Neuronal stem cell (in vitro differentiated cells): ENCODE measurements around the gene SPINT1.

Experiments used
- DNase-seq: peaks from one replicate; pipeline ENCODE4 v3.0.0-alpha.2; 2013; ENCODE audit warnings: low spot score
- H2AFZ ChIP-seq: one replicate; pipeline ENCODE4 v1.6.1; 2013; ENCODE audit warnings: mild to moderate bottlenecking, low read length, inconsistent platforms
- H2AK5ac ChIP-seq: 2 replicates; pipeline ENCODE4 v1.6.1; 2013; ENCODE audit warnings: low read depth, mild to moderate bottlenecking, inconsistent platforms, low read length, moderate library complexity, mixed read lengths
- H2BK120ac ChIP-seq: 2 replicates; pipeline ENCODE4 v1.6.1; 2013; ENCODE audit warnings: low read depth, mild to moderate bottlenecking, inconsistent platforms, low read length, moderate library complexity, mixed read lengths
- H2BK12ac ChIP-seq: one replicate; pipeline ENCODE4 v1.6.1; 2013; ENCODE audit warnings: low read length, inconsistent platforms
- H2BK15ac ChIP-seq: 2 replicates; pipeline ENCODE4 v1.6.1; 2013; ENCODE audit warnings: mild to moderate bottlenecking, low read length, inconsistent platforms, mixed read lengths
- H2BK5ac ChIP-seq: one replicate; pipeline ENCODE4 v1.6.1; 2013; ENCODE audit warnings: inconsistent platforms, mild to moderate bottlenecking, low read length, moderate library complexity
- H3K14ac ChIP-seq: one replicate; pipeline ENCODE4 v1.6.1; 2013; ENCODE audit warnings: low read length, inconsistent platforms
- H3K18ac ChIP-seq: 2 replicates; pipeline ENCODE4 v1.6.1; 2013; ENCODE audit warnings: low read length, inconsistent platforms
- H3K23ac ChIP-seq: 2 replicates; pipeline ENCODE4 v1.6.1; 2013; ENCODE audit warnings: low read depth, mild to moderate bottlenecking, mixed read lengths, low read length, inconsistent platforms; ENCODE audit not compliant: poor library complexity
- H3K27ac ChIP-seq: replicated peaks from 3 replicates; pipeline ENCODE4 v1.5.1; 2013; ENCODE audit warnings: low read length, inconsistent platforms
- H3K27me3 ChIP-seq, 3 experiments: 2 replicates each; pipeline ENCODE4 v1.6.1; 2013; ENCODE audit warnings: low read length in 3 of 3, mild to moderate bottlenecking in 2 of 3, inconsistent platforms in 1 of 3, low read depth in 1 of 3, mixed read lengths in 1 of 3, moderate library complexity in 1 of 3; ENCODE audit not compliant: control insufficient read depth in 3 of 3, insufficient read depth in 3 of 3
- H3K36me3 ChIP-seq, 2 donors: replicated peaks in 1 of 2; 2 replicates each; pipeline ENCODE4 v1.6.1; 2013; ENCODE audit warnings: low read length in 2 of 2; ENCODE audit not compliant: control insufficient read depth in 2 of 2, insufficient read depth in 2 of 2
- H3K4ac ChIP-seq: 2 replicates; pipeline ENCODE4 v1.6.1; 2013; ENCODE audit warnings: inconsistent platforms, mild to moderate bottlenecking, low read length, moderate library complexity
- H3K4me1 ChIP-seq, 2 donors: 1 replicate in 1 of 2; 2 replicates in 1 of 2; pipeline ENCODE4 v1.6.1; 2013; ENCODE audit warnings: low read length in 2 of 2, low read depth in 1 of 2; ENCODE audit not compliant: control insufficient read depth in 2 of 2, insufficient read depth in 1 of 2
- H3K4me2 ChIP-seq: one replicate; pipeline ENCODE4 v1.6.1; 2013; ENCODE audit warnings: mild to moderate bottlenecking, low read length, inconsistent platforms; ENCODE audit not compliant: insufficient read depth, poor library complexity, severe bottlenecking
- H3K4me3 ChIP-seq, 2 donors: 2 replicates each; pipeline ENCODE4 v1.5.1; 2013; ENCODE audit warnings: low read length in 2 of 2, mild to moderate bottlenecking in 2 of 2, inconsistent platforms in 1 of 2, moderate library complexity in 1 of 2
- H3K79me1 ChIP-seq: one replicate; pipeline ENCODE4 v1.6.1; 2013; ENCODE audit warnings: low read depth, mild to moderate bottlenecking, inconsistent platforms, low read length, moderate library complexity
- H3K9ac ChIP-seq: one replicate; pipeline ENCODE4 v1.6.1; 2013; ENCODE audit warnings: mild to moderate bottlenecking, low read depth, low read length, inconsistent platforms; ENCODE audit not compliant: poor library complexity
- H3K9me3 ChIP-seq, 2 donors: replicated peaks in 1 of 2; 2 replicates each; pipeline versions ENCODE3 to v1.6.1; 2013; ENCODE audit warnings: low read length in 2 of 2, mild to moderate bottlenecking in 2 of 2, inconsistent platforms in 1 of 2, low read depth in 1 of 2, mixed read lengths in 1 of 2, moderate library complexity in 1 of 2; ENCODE audit not compliant: control insufficient read depth in 2 of 2, insufficient read depth in 1 of 2
- H4K8ac ChIP-seq: one replicate; pipeline ENCODE4 v1.6.1; 2013; ENCODE audit warnings: low read depth, mild to moderate bottlenecking, inconsistent platforms, low read length, moderate library complexity
- H4K91ac ChIP-seq: one replicate; pipeline ENCODE4 v1.6.1; 2013; ENCODE audit warnings: low read length, low read depth, mild to moderate bottlenecking, inconsistent platforms; ENCODE audit not compliant: poor library complexity
- WGBS, 2 donors: extraction: QIAGEN DNeasy Blood & Tissue Kit; methylation state at CpG; one replicate each; pipeline ENCODE4 v1.1.7; 2013; ENCODE audit warnings: missing lambda C conversion rate in 2 of 2, mixed read lengths in 1 of 2; ENCODE audit not compliant: insufficient read length in 2 of 2, insufficient replicate concordance in 1 of 2; ENCODE audit errors: extremely low coverage in 2 of 2; 5-methylcytosine and 5-hydroxymethylcytosine counted together

Gene SPINT1

GRCh38 chr15:40823572-40824343, 20.1 kb upstream of the SPINT1 start:
- H2BK120ac ChIP-seq = no peak overlapping the region
- no peak overlapping the region for H3K23ac ChIP-seq
- DNase-seq = no peak
- H2BK15ac ChIP-seq = no peak overlapping the region
- H3K4me2 ChIP-seq = no peak overlapping the region
- H3K36me3 ChIP-seq = no peaks in the 10 kb centered on the region
- no peak overlapping the region for H3K4me3 ChIP-seq
- no peak overlapping the region for H3K9ac ChIP-seq
- no peak overlapping the region for H3K18ac ChIP-seq
- no peak overlapping the region for H3K27ac ChIP-seq
- WGBS, 2 donors = no CpG with 5 or more reads among the region's 1 CpG
- no peak overlapping the region for H2AK5ac ChIP-seq
- H2BK12ac ChIP-seq = no peak overlapping the region
- no peak overlapping the region for H3K4ac ChIP-seq
- H4K91ac ChIP-seq = no peak overlapping the region
- H3K9me3 ChIP-seq = no peaks in the 10 kb centered on the region
- no peak overlapping the region for H2AFZ ChIP-seq
- H3K4me1 ChIP-seq = no peaks in the 10 kb centered on the region
- H3K27me3 ChIP-seq = no peaks in the 10 kb centered on the region
- no peak overlapping the region for H2BK5ac ChIP-seq
- H3K14ac ChIP-seq = no peak overlapping the region
- no peaks in the 10 kb centered on the region for H3K79me1 ChIP-seq
- no peak overlapping the region for H4K8ac ChIP-seq

DNA sequence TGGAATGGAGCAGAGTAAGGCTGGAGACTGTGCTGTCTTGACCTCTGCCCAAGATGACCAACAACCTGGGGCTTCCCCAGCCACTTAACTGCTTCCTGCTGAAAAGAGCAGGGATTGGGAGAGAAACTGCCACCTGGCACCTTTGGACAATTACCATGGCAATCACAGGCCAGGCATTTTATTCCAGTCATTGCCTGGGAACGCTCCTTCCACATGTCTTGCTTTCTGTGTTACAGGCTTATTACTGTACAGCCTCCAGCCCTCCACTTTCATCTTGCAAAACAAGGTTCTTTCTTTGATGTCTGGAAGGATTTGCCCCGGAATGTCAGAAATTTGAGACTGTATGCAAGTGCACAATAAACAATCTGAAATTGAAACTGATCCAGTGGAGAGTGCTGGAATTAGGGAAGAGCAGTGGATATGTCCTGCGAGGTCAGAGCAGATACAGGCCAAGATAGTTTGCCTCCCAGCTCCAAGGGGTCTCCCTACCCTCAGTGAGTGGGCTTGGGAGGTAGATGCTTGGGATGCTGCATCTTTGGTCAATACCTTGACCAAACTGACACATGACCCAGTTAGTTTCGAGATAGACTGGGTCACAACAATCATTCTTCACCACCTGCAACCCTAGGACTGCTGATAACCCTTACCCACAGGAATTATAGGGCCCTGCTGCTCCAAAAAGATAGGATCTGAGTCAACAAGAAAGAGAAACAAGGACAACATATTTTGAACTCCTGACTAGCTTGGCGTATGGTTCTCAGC, 18.0 kb upstream of the SPINT1 start:
- no peak for DNase-seq
- Histone ChIP-seq H2BK120ac (no peak overlapping the region), H2AK5ac (no peak overlapping the region), H3K4ac (no peak overlapping the region), H2BK5ac (no peak overlapping the region), H3K14ac (no peak overlapping the region), H2BK12ac (no peak overlapping the region), H3K79me1 (no peaks in the 10 kb centered on the region), H3K4me3 (no peak overlapping the region), H3K4me1 (no peaks in the 10 kb centered on the region), H4K8ac (no peak overlapping the region), H3K27ac (no peak overlapping the region), H2AFZ (no peak overlapping the region), H4K91ac (no peak overlapping the region), H3K27me3 (no peaks in the 10 kb centered on the region), H3K9ac (no peak overlapping the region), H3K18ac (no peak overlapping the region), H3K4me2 (no peak overlapping the region), H3K36me3 (no peaks in the 10 kb centered on the region), H2BK15ac (no peak overlapping the region), H3K9me3 (no peaks in the 10 kb centered on the region), H3K23ac (no peak overlapping the region)
- WGBS, 2 donors = no CpG with 5 or more reads among the region's 5 CpGs

GRCh38 chr15:40826423-40827075, 17.3 kb upstream of the SPINT1 start:
- Histone ChIP-seq H3K27me3 (no peaks in the 10 kb centered on the region), H3K4ac (no peak overlapping the region), H2BK15ac (no peak overlapping the region), H3K18ac (no peak overlapping the region), H3K9ac (no peak overlapping the region), H3K14ac (no peak overlapping the region), H2BK120ac (no peak overlapping the region), H3K36me3 (no peaks in the 10 kb centered on the region), H3K4me3 (no peak overlapping the region), H3K4me2 (no peak overlapping the region), H3K4me1 (no peaks in the 10 kb centered on the region), H3K79me1 (no peaks in the 10 kb centered on the region), H2AFZ (no peak overlapping the region), H3K9me3 (no peaks in the 10 kb centered on the region), H4K8ac (no peak overlapping the region), H2BK5ac (no peak overlapping the region), H3K27ac (no peak overlapping the region), H2AK5ac (no peak overlapping the region), H2BK12ac (no peak overlapping the region), H4K91ac (no peak overlapping the region), H3K23ac (no peak overlapping the region)
- DNase-seq = no peak
- no CpG with 5 or more reads among the region's 4 CpGs for WGBS, 2 donors
